Inflammatory macrophage treated with lipopolysaccharide for 4 hours (primary cell): Measurements from ENCODE around the gene RAMP1.
"Not testable (repeated sequence)": the region's sequence is repeated elsewhere in the genome, so short reads cannot be mapped to it uniquely, and the experiment has no call there.

Experiments
- DNase-seq: peaks from one replicate; pipeline ENCODE4 v3.0.0-alpha.2; 2020

The RAMP1 gene

GRCh38 chr2:237921967-237922492, 62.6 kb downstream of the RAMP1 start:
- DNase-seq: no peak

- DNase-seq: no peak
Measured at GRCh38 chr2:237922641-237923361, 63.4 kb downstream of the RAMP1 start.

DNA sequence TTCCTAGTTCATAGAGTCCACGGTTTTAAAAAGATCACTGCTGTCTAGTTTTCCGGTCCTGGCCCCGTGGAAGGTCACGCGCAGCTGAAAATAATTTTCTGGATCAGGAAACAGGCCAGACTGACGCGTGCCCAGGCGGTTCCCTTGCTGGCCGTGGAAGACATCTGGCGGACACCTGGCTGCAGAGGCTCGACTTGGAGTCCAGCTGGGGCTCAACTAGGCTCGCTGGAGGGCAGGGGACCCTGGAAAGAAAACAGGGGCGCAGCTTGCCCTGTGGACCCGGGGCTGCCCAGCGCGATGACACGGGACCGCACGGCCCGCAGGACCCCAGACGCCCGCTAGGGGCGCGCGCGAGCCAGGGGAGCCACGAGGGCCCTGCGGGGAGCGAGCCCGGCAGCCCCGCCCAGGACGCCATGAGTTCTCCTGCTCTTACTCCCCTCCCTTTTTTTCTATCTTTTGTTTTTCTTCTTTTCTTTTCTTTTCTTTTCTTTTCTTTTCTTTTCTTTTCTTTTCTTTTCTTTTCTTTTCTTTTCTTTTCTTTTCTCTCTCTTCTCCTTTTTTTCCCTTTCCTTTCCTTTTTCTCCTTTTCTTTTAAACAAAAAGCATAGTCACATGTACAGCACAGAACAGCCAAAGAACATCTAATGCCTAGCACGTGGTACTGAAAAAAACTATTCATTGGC, 64.2 kb downstream of the RAMP1 start:
- peak; percentile 75 for DNase-seq

- no peak for DNase-seq
Measured at GRCh38 chr2:237924164-237924534, 64.7 kb downstream of the RAMP1 start.

DNA sequence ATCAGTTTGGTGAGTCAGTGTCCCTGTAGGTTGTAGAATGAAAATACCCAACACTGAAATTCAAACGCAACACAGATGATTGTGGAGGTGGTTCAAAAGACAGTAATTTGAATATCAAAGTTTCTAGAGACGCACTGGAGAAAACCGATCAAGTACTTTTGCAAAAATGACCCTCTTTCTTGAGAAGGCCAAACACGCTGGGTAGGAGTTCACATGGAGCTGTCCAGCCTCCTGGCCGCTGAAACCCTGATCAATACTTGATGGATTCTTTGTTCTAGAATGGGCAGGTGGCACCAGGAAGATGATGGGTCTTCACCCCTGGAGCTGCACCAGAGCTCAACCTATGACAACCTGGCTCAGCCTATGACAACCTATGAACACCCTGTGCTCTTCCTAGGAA, 67.7 kb downstream of the RAMP1 start:
- DNase-seq: no peak

- no peak for DNase-seq
Measured at GRCh38 chr2:237927986-237928385, 68.6 kb downstream of the RAMP1 start.

DNA sequence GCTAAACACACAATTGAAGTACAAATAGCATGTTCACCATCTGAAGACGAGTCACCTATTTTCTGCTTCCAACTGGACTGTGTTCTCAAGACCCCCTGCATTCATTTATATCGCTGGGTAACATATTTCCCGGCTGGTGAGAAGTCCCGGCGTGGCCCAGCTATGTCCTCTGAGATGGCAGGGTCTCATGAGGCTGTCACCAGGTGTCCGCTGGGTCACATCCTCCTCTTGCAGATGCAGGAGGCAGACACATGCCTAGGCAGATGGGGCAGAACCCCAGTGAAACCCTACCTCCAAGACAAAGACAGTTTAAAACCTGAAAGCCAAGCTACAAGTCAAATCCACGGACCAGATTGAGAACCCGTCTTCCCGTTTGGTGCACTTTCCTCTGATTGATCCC, 70.6 kb downstream of the RAMP1 start:
- no peak for DNase-seq

DNA sequence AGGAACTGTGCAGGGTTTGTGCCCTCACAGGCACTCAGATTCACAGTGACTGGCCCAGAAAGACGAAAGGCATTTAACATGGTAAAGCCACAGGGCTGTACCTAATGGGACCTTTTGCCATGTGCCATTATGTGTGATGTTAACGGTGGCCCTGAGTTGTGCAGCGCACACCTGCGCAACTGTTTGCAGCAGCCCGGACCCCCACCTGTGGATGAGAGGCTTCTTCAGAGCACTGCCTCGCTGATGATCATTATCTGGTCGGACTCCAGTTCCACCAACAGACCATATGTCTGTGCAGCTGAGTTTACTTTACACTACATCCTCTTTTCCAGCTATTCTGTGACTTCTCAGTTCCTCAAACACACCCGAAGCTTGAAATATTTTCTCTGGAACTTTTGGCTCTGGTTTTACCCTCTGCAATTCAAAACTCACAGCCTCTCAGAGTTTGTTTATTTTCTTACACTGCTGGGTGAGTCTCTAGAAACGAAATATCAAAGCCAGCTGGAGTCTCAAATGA, 71.8 kb downstream of the RAMP1 start:
- DNase-seq: peak; percentile 65

GRCh38 chr2:237932731-237933131, 73.3 kb downstream of the RAMP1 start:
- DNase-seq: peak; percentile 35

- no peak for DNase-seq
Measured at GRCh38 chr2:237934186-237934585, 74.8 kb downstream of the RAMP1 start.

GRCh38 chr2:237935740-237936452, 76.5 kb downstream of the RAMP1 start:
- no peak for DNase-seq

- DNase-seq: no peak
Measured at GRCh38 chr2:237939251-237939650, 79.8 kb downstream of the RAMP1 start.

- DNase-seq: no peak
Measured at GRCh38 chr2:237940828-237941227, 81.4 kb downstream of the RAMP1 start.

DNA sequence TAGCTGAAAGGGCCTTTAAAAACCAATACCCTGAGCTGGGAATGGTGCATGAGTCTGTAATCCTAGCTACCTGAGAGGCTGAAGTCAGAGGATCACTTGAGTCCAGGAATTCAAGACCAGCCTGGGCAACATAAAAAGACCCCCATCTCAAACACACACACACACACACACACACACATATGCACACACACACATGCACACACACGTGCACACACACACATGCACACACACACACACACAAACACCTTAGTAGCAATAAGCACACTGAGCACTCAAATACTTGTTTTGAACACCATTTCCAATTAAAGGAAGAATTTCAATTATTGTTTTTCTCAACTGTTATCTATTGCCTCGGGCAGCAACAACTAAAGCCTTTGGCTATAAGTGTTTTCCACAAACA, 81.8 kb downstream of the RAMP1 start:
- DNase-seq: no peak

DNA sequence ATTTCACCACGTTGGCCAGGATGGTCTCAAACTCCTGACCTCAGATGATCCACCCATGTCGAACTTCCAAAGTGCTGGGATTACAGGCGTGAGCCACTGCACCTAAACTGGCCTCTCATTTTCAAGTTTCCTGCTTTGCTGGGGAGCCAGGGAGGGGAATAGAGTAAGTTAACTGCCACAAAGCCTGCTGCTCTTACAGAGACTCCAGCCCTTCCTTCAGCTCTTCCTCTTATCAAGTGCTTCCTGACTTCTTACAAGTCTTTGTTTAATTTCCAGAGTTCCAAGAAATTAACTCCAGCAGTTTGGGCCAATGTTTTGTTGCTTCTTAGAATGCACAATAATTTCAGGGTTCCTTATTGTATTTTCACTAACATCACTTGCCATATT, 83.1 kb downstream of the RAMP1 start:
- DNase-seq: no peak

- DNase-seq: no peak
Measured at GRCh38 chr2:237943395-237944094, 84.1 kb downstream of the RAMP1 start.

- no peak for DNase-seq
Measured at GRCh38 chr2:237944302-237944701, 84.9 kb downstream of the RAMP1 start.

GRCh38 chr2:237946423-237946822, 87.0 kb downstream of the RAMP1 start:
- DNase-seq: no peak

GRCh38 chr2:237951354-237951753, 91.9 kb downstream of the RAMP1 start:
- DNase-seq: not testable (repeated sequence)

- no peak for DNase-seq
Measured at GRCh38 chr2:237951878-237952277, 92.5 kb downstream of the RAMP1 start.

- DNase-seq: no peak
Measured at GRCh38 chr2:237952851-237953250, 93.4 kb downstream of the RAMP1 start.

- no peak for DNase-seq
Measured at GRCh38 chr2:237955640-237956401, 96.4 kb downstream of the RAMP1 start.
